HG02943 (cell line): ENCODE measurements around the gene MTNR1B.

Source experiments
- ATAC-seq: cut with Tn5 transposase; IDR thresholded peaks from one replicate; pipeline ENCODE4 v1.9.1; 2021; ENCODE audit warnings: mild to moderate bottlenecking, low read depth, moderate library complexity; ENCODE audit not compliant: unreplicated experiment

MTNR1B gene

GRCh38 chr11:92977401-92977800 lies 8.0 kb downstream of the MTNR1B start:
- ATAC-seq: no peak

- ATAC-seq: no peak
These were observed 9.0 kb downstream of the MTNR1B start for GRCh38 chr11:92978271-92979111.

- ATAC-seq: no peak
These were observed 9.7 kb downstream of the MTNR1B start for GRCh38 chr11:92979176-92979575.

- ATAC-seq: no peak
These were observed 10.9 kb downstream of the MTNR1B start for GRCh38 chr11:92980312-92980711.

- no peak for ATAC-seq
These were observed 12.1 kb downstream of the MTNR1B start for GRCh38 chr11:92981508-92982043.

- no peak for ATAC-seq
These were observed 17.1 kb downstream of the MTNR1B start for GRCh38 chr11:92986585-92986984.

- ATAC-seq: no peak
These were observed 23.6 kb downstream of the MTNR1B start for GRCh38 chr11:92993004-92993403.

GRCh38 chr11:93000511-93001476 lies 31.3 kb downstream of the MTNR1B start:
- ATAC-seq: no peak

GRCh38 chr11:93001806-93002205 lies 32.4 kb downstream of the MTNR1B start:
- ATAC-seq: no peak

GRCh38 chr11:93002380-93002779 lies 32.9 kb downstream of the MTNR1B start:
- ATAC-seq: no peak

- no peak for ATAC-seq
These were observed 35.8 kb downstream of the MTNR1B start for GRCh38 chr11:93005239-93005638.

GRCh38 chr11:93013646-93014045 lies 44.2 kb downstream of the MTNR1B start:
- no peak for ATAC-seq

- ATAC-seq: no peak
These were observed 47.1 kb downstream of the MTNR1B start for GRCh38 chr11:93016595-93016994.

GRCh38 chr11:93017821-93018690 lies 48.6 kb downstream of the MTNR1B start:
- ATAC-seq: no peak

- ATAC-seq: no peak
These were observed 51.0 kb downstream of the MTNR1B start for GRCh38 chr11:93020248-93021046.

GRCh38 chr11:93024369-93024768 lies 54.9 kb downstream of the MTNR1B start:
- no peak for ATAC-seq

- no peak for ATAC-seq
These were observed 56.3 kb downstream of the MTNR1B start for GRCh38 chr11:93025558-93026255.

GRCh38 chr11:93028960-93029522 lies 59.6 kb downstream of the MTNR1B start:
- no peak for ATAC-seq
